ENCODE measurements around the gene IL4R. TPM values are rescaled to one million over a fixed set of nuclear protein-coding genes. Genes with fewer than 3 reads are reported as not detected.
A peak's percentile ranks its signal among the peaks of the same experiment; 100 is the strongest.

Gene IL4R
- total and polyA plus RNA-seq, 10 of the 15 experiments (the other 5 are each of a cell fraction or from before 2014, with no cell fraction given) = 2.6 to 70.4 (median 36.6) TPM

- TF ChIP-seq, protein P1, sequence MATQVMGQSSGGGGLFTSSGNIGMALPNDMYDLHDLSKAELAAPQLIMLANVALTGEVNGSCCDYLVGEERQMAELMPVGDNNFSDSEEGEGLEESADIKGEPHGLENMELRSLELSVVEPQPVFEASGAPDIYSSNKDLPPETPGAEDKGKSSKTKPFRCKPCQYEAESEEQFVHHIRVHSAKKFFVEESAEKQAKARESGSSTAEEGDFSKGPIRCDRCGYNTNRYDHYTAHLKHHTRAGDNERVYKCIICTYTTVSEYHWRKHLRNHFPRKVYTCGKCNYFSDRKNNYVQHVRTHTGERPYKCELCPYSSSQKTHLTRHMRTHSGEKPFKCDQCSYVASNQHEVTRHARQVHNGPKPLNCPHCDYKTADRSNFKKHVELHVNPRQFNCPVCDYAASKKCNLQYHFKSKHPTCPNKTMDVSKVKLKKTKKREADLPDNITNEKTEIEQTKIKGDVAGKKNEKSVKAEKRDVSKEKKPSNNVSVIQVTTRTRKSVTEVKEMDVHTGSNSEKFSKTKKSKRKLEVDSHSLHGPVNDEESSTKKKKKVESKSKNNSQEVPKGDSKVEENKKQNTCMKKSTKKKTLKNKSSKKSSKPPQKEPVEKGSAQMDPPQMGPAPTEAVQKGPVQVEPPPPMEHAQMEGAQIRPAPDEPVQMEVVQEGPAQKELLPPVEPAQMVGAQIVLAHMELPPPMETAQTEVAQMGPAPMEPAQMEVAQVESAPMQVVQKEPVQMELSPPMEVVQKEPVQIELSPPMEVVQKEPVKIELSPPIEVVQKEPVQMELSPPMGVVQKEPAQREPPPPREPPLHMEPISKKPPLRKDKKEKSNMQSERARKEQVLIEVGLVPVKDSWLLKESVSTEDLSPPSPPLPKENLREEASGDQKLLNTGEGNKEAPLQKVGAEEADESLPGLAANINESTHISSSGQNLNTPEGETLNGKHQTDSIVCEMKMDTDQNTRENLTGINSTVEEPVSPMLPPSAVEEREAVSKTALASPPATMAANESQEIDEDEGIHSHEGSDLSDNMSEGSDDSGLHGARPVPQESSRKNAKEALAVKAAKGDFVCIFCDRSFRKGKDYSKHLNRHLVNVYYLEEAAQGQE (IDR thresholded peaks at IDR 0.05; ENCODE audit: low read depth, low read length) = no peak
- TF ChIP-seq RAD21 (IDR thresholded peaks at IDR 0.05; ENCODE audit: insufficient read depth, low read depth, low read length) (no peak), FOS (IDR thresholded peaks at IDR 0.05; ENCODE audit: borderline replicate concordance, extremely low read depth, insufficient read length) (no peak), HDAC2 (IDR thresholded peaks at IDR 0.05) (no peak), POLR2AphosphoS2 (IDR thresholded peaks at IDR 0.05; ENCODE audit: low read depth, low read length) (no peak), POLR2AphosphoS5 (IDR thresholded peaks at IDR 0.05; ENCODE audit: low read length) (peak; percentile 91), NR2C2 (IDR thresholded peaks at IDR 0.05; ENCODE audit: borderline replicate concordance, control insufficient read depth, insufficient read length, low read depth) (no peak), CHD4 (IDR thresholded peaks at IDR 0.05) (no peak), TCF7 (IDR thresholded peaks at IDR 0.05; ENCODE audit: borderline replicate concordance) (no peak), RB1 (IDR thresholded peaks at IDR 0.05; ENCODE audit: borderline replicate concordance) (0 out of 2 replicates have a peak, but pooled peaks have one; percentile 11), KLF5 (IDR thresholded peaks at IDR 0.05; ENCODE audit: partially characterized antibody) (no peak), ETV6 (conservative IDR thresholded peaks at IDR 0.05 in 1 of 2, IDR thresholded peaks at IDR 0.05 in 1 of 2; ENCODE audit: borderline replicate concordance in 1 of 2, low read depth in 1 of 2) (no peak), ZBTB11 (CRISPR knock-in tag; IDR thresholded peaks at IDR 0.05) (no peak), CHD1 (IDR thresholded peaks at IDR 0.05; ENCODE audit: low read depth, low read length) (no peak)
- TF ChIP-seq, protein P2, sequence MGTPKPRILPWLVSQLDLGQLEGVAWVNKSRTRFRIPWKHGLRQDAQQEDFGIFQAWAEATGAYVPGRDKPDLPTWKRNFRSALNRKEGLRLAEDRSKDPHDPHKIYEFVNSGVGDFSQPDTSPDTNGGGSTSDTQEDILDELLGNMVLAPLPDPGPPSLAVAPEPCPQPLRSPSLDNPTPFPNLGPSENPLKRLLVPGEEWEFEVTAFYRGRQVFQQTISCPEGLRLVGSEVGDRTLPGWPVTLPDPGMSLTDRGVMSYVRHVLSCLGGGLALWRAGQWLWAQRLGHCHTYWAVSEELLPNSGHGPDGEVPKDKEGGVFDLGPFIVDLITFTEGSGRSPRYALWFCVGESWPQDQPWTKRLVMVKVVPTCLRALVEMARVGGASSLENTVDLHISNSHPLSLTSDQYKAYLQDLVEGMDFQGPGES (IDR thresholded peaks at IDR 0.05) = no peak
- TF ChIP-seq, protein P3, sequence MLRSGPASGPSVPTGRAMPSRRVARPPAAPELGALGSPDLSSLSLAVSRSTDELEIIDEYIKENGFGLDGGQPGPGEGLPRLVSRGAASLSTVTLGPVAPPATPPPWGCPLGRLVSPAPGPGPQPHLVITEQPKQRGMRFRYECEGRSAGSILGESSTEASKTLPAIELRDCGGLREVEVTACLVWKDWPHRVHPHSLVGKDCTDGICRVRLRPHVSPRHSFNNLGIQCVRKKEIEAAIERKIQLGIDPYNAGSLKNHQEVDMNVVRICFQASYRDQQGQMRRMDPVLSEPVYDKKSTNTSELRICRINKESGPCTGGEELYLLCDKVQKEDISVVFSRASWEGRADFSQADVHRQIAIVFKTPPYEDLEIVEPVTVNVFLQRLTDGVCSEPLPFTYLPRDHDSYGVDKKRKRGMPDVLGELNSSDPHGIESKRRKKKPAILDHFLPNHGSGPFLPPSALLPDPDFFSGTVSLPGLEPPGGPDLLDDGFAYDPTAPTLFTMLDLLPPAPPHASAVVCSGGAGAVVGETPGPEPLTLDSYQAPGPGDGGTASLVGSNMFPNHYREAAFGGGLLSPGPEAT (IDR thresholded peaks at IDR 0.05; ENCODE audit: low read depth) = no peak
- TF ChIP-seq, protein P4, sequence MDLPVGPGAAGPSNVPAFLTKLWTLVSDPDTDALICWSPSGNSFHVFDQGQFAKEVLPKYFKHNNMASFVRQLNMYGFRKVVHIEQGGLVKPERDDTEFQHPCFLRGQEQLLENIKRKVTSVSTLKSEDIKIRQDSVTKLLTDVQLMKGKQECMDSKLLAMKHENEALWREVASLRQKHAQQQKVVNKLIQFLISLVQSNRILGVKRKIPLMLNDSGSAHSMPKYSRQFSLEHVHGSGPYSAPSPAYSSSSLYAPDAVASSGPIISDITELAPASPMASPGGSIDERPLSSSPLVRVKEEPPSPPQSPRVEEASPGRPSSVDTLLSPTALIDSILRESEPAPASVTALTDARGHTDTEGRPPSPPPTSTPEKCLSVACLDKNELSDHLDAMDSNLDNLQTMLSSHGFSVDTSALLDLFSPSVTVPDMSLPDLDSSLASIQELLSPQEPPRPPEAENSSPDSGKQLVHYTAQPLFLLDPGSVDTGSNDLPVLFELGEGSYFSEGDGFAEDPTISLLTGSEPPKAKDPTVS (IDR thresholded peaks at IDR 0.05; ENCODE audit: low read depth, low read length) = no peak
These were observed 94.3 kb downstream of the IL4R start (continued) for GRCh38 chr16:27408012-27408601.
